ENCODE measurements around the gene PGBD4. TPM values are rescaled to one million over a fixed set of nuclear protein-coding genes. Genes with fewer than 3 reads are reported as not detected.
A peak's percentile ranks its signal among the peaks of the same experiment; 100 is the strongest.

The PGBD4 gene
- total and polyA plus RNA-seq, 2 of the 13 experiments (the other 11 are each of a cell fraction or from before 2014, with no cell fraction given) = 1.4 to 1.7 TPM

GRCh38 chr15:34101366-34102174 is at the start of gene PGBD4, which contains the start of gene EMC7 (continued):
- TF ChIP-seq SNRNP70 (IDR thresholded peaks at IDR 0.05; ENCODE audit: low read depth, low read length) (no peak), MBD4 (IDR thresholded peaks at IDR 0.05; ENCODE audit: borderline replicate concordance, low read length) (no peak), ZNF891 (CRISPR knock-in tag; IDR thresholded peaks at IDR 0.05) (peak; percentile 31; the same call in 1 of the 2 replicates), SAP130 (CRISPR knock-in tag; IDR thresholded peaks at IDR 0.05; ENCODE audit: low read depth) (peak; percentile 99), ZNF546 (CRISPR knock-in tag; conservative IDR thresholded peaks at IDR 0.05) (no peak), NCOR1 (IDR thresholded peaks at IDR 0.05; ENCODE audit: borderline replicate concordance, low read length) (no peak), ZNF605 (CRISPR knock-in tag; IDR thresholded peaks at IDR 0.05) (0 out of 2 replicates have a peak, but pooled peaks have one; percentile 54), POGK (CRISPR knock-in tag; conservative IDR thresholded peaks at IDR 0.05) (0 out of 2 replicates have a peak, but pooled peaks have one; percentile 12), ZKSCAN5 (CRISPR knock-in tag; IDR thresholded peaks at IDR 0.05) (no peak), RCOR2 (CRISPR knock-in tag; IDR thresholded peaks at IDR 0.05) (no peak), XBP1 (CRISPR knock-in tag; IDR thresholded peaks at IDR 0.05) (no peak), RXRB (CRISPR knock-in tag; IDR thresholded peaks at IDR 0.05; ENCODE audit: borderline replicate concordance) (peak; percentile 35; the same call in 1 of the 2 replicates), MZF1 (CRISPR knock-in tag; IDR thresholded peaks at IDR 0.05; ENCODE audit: borderline replicate concordance) (no peak), ZNF644 (CRISPR knock-in tag; IDR thresholded peaks at IDR 0.05; ENCODE audit: low read depth) (no peak), GZF1 (CRISPR knock-in tag; IDR thresholded peaks at IDR 0.05) (no peak), YEATS4 (CRISPR knock-in tag; IDR thresholded peaks at IDR 0.05; ENCODE audit: borderline replicate concordance) (peak; percentile 84), ZFP36L1 (CRISPR knock-in tag; IDR thresholded peaks at IDR 0.05) (0 out of 2 replicates have a peak, but pooled peaks have one; percentile 30), TFE3 (CRISPR knock-in tag; IDR thresholded peaks at IDR 0.05) (no peak), NCOA5 (CRISPR knock-in tag; IDR thresholded peaks at IDR 0.05) (no peak), ZFY (CRISPR knock-in tag; IDR thresholded peaks at IDR 0.05) (peak; percentile 61), NR2C2 (CRISPR knock-in tag; IDR thresholded peaks at IDR 0.05; ENCODE audit: borderline replicate concordance) (peak; percentile 94), HIVEP1 (CRISPR knock-in tag; IDR thresholded peaks at IDR 0.05) (no peak), ZNF574 (CRISPR knock-in tag; IDR thresholded peaks at IDR 0.05) (peak; percentile 94), GFI1 (CRISPR knock-in tag; IDR thresholded peaks at IDR 0.05; ENCODE audit: borderline replicate concordance) (no peak), ESRRA (CRISPR knock-in tag; IDR thresholded peaks at IDR 0.05; ENCODE audit: low read depth) (no peak), ZFP62 (CRISPR knock-in tag; IDR thresholded peaks at IDR 0.05) (no peak), ZNF7 (CRISPR knock-in tag; IDR thresholded peaks at IDR 0.05) (no peak)

All from HepG2 (cell line).